ENCODE data around the gene TPRA1.
"Not testable (repeated sequence)": the region's sequence is repeated elsewhere in the genome, so short reads cannot be mapped to it uniquely, and the experiment has no call there.

The TPRA1 gene

GRCh38 chr3:127534161-127534451, 56.4 kb downstream of the TPRA1 start (continued):
- no peak for TF ChIP-seq POU6F1 (CRISPR knock-in tag; IDR thresholded peaks at IDR 0.05; ENCODE audit: borderline replicate concordance, low read depth)
- no peak for TF ChIP-seq CSDC2 (CRISPR knock-in tag; IDR thresholded peaks at IDR 0.05)

- TF ChIP-seq ZFP3 (CRISPR knock-in tag; IDR thresholded peaks at IDR 0.05) (no peak), BACH2 (CRISPR knock-in tag; IDR thresholded peaks at IDR 0.05; ENCODE audit: borderline replicate concordance) (no peak), PPARA (CRISPR knock-in tag; IDR thresholded peaks at IDR 0.05; ENCODE audit: borderline replicate concordance) (no peak)
These were observed 57.9 kb downstream of the TPRA1 start for GRCh38 chr3:127532561-127533203.

GRCh38 chr3:127531821-127532220, 58.7 kb downstream of the TPRA1 start:
- no peak for ATAC-seq
- TF ChIP-seq GLIS3 (CRISPR knock-in tag; IDR thresholded peaks at IDR 0.05) (no peak), ARNTL (CRISPR knock-in tag; IDR thresholded peaks at IDR 0.05; ENCODE audit: borderline replicate concordance, low read depth) (no peak), ESRRG (CRISPR knock-in tag; IDR thresholded peaks at IDR 0.05) (no peak), ZFP3 (CRISPR knock-in tag; IDR thresholded peaks at IDR 0.05) (no peak), ZNF70 (CRISPR knock-in tag; IDR thresholded peaks at IDR 0.05) (no peak), CSDC2 (CRISPR knock-in tag; IDR thresholded peaks at IDR 0.05) (no peak), SNAI2 (CRISPR knock-in tag; IDR thresholded peaks at IDR 0.05) (no peak), RARB (CRISPR knock-in tag; IDR thresholded peaks at IDR 0.05) (no peak), CREB5 (CRISPR knock-in tag; IDR thresholded peaks at IDR 0.05; ENCODE audit: low read depth) (no peak), PPARA (CRISPR knock-in tag; IDR thresholded peaks at IDR 0.05; ENCODE audit: borderline replicate concordance) (no peak), ZNF8 (CRISPR knock-in tag; IDR thresholded peaks at IDR 0.05) (no peak), POU6F1 (CRISPR knock-in tag; IDR thresholded peaks at IDR 0.05; ENCODE audit: borderline replicate concordance, low read depth) (no peak), TSHZ2 (CRISPR knock-in tag; IDR thresholded peaks at IDR 0.05) (no peak), ISL1 (CRISPR knock-in tag; IDR thresholded peaks at IDR 0.05) (no peak)

More at GRCh38 chr3:127532561-127533203, 57.9 kb downstream of the TPRA1 start:
- no peak for ATAC-seq

GRCh38 chr3:127530863-127531262, 59.7 kb downstream of the TPRA1 start:
- ATAC-seq, result not testable (repeated sequence)

- no peak for ATAC-seq
- no peak for TF ChIP-seq PPARA (CRISPR knock-in tag; IDR thresholded peaks at IDR 0.05; ENCODE audit: borderline replicate concordance)
- no peak for TF ChIP-seq OSR1 (CRISPR knock-in tag; IDR thresholded peaks at IDR 0.05)
- no peak for TF ChIP-seq TOX (CRISPR knock-in tag; IDR thresholded peaks at IDR 0.05; ENCODE audit: borderline replicate concordance)
- no peak for TF ChIP-seq ESRRG (CRISPR knock-in tag; IDR thresholded peaks at IDR 0.05)
- TF ChIP-seq GLIS3 (CRISPR knock-in tag; IDR thresholded peaks at IDR 0.05), result no peak
- no peak for TF ChIP-seq ZNF8 (CRISPR knock-in tag; IDR thresholded peaks at IDR 0.05)
- no peak for TF ChIP-seq RARB (CRISPR knock-in tag; IDR thresholded peaks at IDR 0.05)
- no peak for TF ChIP-seq PATZ1 (CRISPR knock-in tag; IDR thresholded peaks at IDR 0.05; ENCODE audit: borderline replicate concordance)
- TF ChIP-seq TSHZ2 (CRISPR knock-in tag; IDR thresholded peaks at IDR 0.05), result no peak
- no peak for TF ChIP-seq ZFP3 (CRISPR knock-in tag; IDR thresholded peaks at IDR 0.05)
These were observed 61.0 kb downstream of the TPRA1 start for GRCh38 chr3:127529346-127530188.
